ENCODE measurements around the gene SEC61G. TPM values are rescaled to one million over a fixed set of nuclear protein-coding genes. Genes with fewer than 3 reads are reported as not detected.
A peak's percentile ranks its signal among the peaks of the same experiment; 100 is the strongest.

The SEC61G gene
- polyA plus RNA-seq, 1 experiment, result 91.4 TPM

DNA sequence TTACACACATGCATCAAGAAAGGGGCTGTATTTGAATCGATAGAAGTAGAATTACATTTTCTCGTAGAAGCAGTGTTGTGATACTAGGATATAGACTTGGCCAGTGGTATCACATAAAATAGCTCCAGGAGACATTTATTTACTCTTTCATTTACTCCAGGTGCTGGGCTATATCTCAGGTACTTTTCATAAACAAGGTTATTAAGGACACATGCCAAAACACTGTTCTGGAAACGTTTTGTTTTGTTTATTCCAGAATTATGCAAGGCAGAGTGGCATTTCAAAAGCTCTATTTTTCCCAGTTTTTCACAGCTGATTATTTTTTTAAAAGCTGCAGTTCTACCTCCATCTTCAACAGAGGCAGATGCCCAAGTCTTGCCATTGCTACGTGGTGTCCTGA is 37.8 kb upstream of the SEC61G start:
- no peaks in the 10 kb centered on the region for H3K36me3 ChIP-seq (ENCODE audit: control insufficient read depth, insufficient read depth, low read length)
- no peak overlapping the region for H3K4me3 ChIP-seq (ENCODE audit: low read depth, low read length)
- CTCF ChIA-PET, result interaction anchor here (0.8 to 4.6 kb wide), 5 partner anchors 8 to 457 kb away, joined by 3 to 22 read pairs (median 14); no protein-coding TSS in a partner anchor
- POLR2A ChIA-PET, result no interaction called here
- no peaks in the 10 kb centered on the region; the same call in 1 of the 2 replicates for H3K27me3 ChIP-seq (ENCODE audit: control insufficient read depth, insufficient read depth, low read length)
- TF ChIP-seq, protein P1, sequence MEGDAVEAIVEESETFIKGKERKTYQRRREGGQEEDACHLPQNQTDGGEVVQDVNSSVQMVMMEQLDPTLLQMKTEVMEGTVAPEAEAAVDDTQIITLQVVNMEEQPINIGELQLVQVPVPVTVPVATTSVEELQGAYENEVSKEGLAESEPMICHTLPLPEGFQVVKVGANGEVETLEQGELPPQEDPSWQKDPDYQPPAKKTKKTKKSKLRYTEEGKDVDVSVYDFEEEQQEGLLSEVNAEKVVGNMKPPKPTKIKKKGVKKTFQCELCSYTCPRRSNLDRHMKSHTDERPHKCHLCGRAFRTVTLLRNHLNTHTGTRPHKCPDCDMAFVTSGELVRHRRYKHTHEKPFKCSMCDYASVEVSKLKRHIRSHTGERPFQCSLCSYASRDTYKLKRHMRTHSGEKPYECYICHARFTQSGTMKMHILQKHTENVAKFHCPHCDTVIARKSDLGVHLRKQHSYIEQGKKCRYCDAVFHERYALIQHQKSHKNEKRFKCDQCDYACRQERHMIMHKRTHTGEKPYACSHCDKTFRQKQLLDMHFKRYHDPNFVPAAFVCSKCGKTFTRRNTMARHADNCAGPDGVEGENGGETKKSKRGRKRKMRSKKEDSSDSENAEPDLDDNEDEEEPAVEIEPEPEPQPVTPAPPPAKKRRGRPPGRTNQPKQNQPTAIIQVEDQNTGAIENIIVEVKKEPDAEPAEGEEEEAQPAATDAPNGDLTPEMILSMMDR (IDR thresholded peaks at IDR 0.05; ENCODE audit: insufficient read depth, low read depth, low read length), result no peak
- DNase-seq (ENCODE audit: low read depth), result no peak

DNA sequence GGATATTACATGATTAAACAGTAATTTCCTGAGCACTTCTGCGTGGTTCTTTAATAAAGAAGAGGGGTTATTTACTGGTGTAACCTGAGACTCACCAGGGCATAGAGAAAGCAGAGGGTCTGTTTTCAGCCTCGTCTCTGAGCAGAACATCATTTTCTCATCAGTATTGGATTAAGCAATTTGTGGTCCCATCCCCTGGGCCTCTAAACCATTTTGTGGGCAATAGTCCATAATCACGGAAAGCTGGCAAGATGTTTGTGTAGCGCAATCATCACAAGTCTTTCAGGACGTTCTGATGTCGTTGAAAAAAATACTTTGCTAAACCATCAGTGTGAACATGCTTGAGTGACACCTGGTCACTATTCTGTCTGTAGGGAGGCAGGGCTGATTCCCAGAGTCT is 37.1 kb upstream of the SEC61G start:
- no peak for DNase-seq (ENCODE audit: low read depth)
- TF ChIP-seq, protein P1 (IDR thresholded peaks at IDR 0.05; ENCODE audit: insufficient read depth, low read depth, low read length), result no peak
- H3K36me3 ChIP-seq (ENCODE audit: control insufficient read depth, insufficient read depth, low read length), result no peaks in the 10 kb centered on the region
- ChIA-PET POLR2A (no interaction called here), CTCF (interaction anchor here (1.0 to 4.6 kb wide), 5 partner anchors 7 to 459 kb away, joined by 5 to 22 read pairs (median 15); no protein-coding TSS in a partner anchor)
- H3K4me3 ChIP-seq (ENCODE audit: low read depth, low read length), result no peak overlapping the region
- H3K27me3 ChIP-seq (ENCODE audit: control insufficient read depth, insufficient read depth, low read length), result no peaks in the 10 kb centered on the region; the same call in 1 of the 2 replicates

DNA sequence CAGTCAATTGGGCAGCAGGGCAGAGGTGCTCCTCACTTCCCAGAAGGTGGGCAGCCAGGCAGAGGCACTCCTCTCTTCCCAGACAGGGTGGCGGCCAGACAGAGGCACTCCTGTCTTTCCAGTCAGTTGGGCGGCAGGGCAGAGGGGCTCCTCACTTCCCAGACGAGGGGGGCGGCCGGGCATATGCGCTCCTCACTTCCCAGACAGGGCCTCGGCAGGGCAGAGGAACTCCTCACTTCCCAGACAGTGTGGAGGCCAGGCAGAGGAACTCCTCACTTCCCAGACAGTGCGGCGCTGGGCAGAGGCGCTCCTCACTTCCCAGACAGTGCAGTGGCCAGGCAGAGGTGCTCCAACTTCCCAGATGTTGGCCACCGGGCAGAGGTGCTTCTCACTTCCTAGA is 33.4 kb upstream of the SEC61G start:
- Histone ChIP-seq H3K36me3 (ENCODE audit: control insufficient read depth, insufficient read depth, low read length) (no peaks in the 10 kb centered on the region), H3K4me3 (ENCODE audit: low read depth, low read length) (no peak overlapping the region), H3K27me3 (ENCODE audit: control insufficient read depth, insufficient read depth, low read length) (no peaks in the 10 kb centered on the region)
- ChIA-PET POLR2A (no interaction called here), CTCF (interaction anchor here (1.4 kb wide), 1 partner anchor 460 kb away, joined by 3 read pairs; no protein-coding TSS in a partner anchor)
- TF ChIP-seq, protein P1 (IDR thresholded peaks at IDR 0.05; ENCODE audit: insufficient read depth, low read depth, low read length), result no peak
- no peak for DNase-seq (ENCODE audit: low read depth)

DNA sequence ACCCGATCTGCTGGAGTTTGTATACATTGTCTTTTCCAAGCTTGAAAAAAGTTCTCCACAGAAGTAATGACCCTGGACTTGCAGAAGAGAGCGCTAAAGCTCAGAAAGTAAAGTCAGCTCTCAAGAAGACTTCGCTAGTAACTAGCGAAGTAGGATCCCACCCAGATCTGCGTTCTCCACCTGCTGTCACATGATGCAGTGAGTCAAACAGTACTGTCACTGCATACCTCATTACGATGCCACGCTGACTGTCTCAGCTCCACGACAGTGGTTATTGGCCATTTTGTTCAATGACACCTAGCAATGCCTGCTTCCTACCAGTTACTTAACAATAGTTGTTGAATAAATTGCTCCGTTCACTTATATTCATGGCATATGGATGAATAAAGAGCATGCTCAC is 29.7 kb upstream of the SEC61G start:
- H3K4me3 ChIP-seq (ENCODE audit: low read depth, low read length), result no peak overlapping the region
- H3K27me3 ChIP-seq (ENCODE audit: control insufficient read depth, insufficient read depth, low read length), result no peaks in the 10 kb centered on the region
- peak; percentile 51 for DNase-seq (ENCODE audit: low read depth)
- no peaks in the 10 kb centered on the region for H3K36me3 ChIP-seq (ENCODE audit: control insufficient read depth, insufficient read depth, low read length)
- TF ChIP-seq, protein P1 (IDR thresholded peaks at IDR 0.05; ENCODE audit: insufficient read depth, low read depth, low read length), result peak; percentile 79
- CTCF ChIA-PET, result interaction anchor here (0.5 to 5.0 kb wide), 30 partner anchors 9 to 488 kb away, joined by 3 to 131 read pairs (median 4); partner anchors contain the start of gene EGFR
- POLR2A ChIA-PET, result no interaction called here

DNA sequence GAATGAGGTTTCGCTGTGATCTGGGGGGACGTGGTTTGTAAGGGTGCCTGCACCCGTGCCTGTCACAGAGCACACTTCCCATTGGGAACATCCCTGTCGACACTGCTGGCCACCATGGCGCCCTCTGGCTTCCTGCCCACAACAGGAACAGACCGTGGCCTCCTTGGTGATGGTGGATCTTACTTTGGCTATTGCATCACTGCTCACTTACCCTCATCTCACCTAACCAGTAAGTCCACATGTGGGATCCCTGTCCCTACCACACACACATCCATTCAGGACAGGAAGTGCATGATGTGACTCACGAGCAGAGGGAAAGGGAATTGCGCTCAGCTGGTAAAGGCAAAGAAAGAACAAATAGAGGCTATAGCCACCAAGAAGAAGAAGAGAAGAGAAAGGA is 26.2 kb upstream of the SEC61G start:
- TF ChIP-seq, protein P1 (IDR thresholded peaks at IDR 0.05; ENCODE audit: insufficient read depth, low read depth, low read length), result no peak
- H3K27me3 ChIP-seq (ENCODE audit: control insufficient read depth, insufficient read depth, low read length), result no peaks in the 10 kb centered on the region

More for the DNA sequence above, 26.2 kb upstream of the SEC61G start:
- CTCF ChIA-PET, result interaction anchor here (4.9 to 20.8 kb wide), 2 partner anchors 11 to 469 kb away, joined by 22 to 398 read pairs; no protein-coding TSS in a partner anchor
- no peak overlapping the region for H3K4me3 ChIP-seq (ENCODE audit: low read depth, low read length)
- no peak for DNase-seq (ENCODE audit: low read depth)
- POLR2A ChIA-PET, result no interaction called here
- no peaks in the 10 kb centered on the region for H3K36me3 ChIP-seq (ENCODE audit: control insufficient read depth, insufficient read depth, low read length)

Measured in BJ (cell line).